T follicular helper cell (primary cell): ENCODE measurements around the gene PROP1.
"Not testable (repeated sequence)": the region's sequence is repeated elsewhere in the genome, so short reads cannot be mapped to it uniquely, and the experiment has no call there.

Source experiments
- DNase-seq: peaks from one replicate; pipeline ENCODE4 v3.0.0-alpha.2; 2020; ENCODE audit warnings: low read depth
- total RNA-seq, 2 experiments: gene quantifications; one replicate each; lab custom pipeline; 2026; lab: John Stamatoyannopoulos, UW

PROP1 gene
- 0 reads per million in 2 experiments for total RNA-seq

GRCh38 chr5:177995691-177996595, at the start of gene PROP1:
Gene PROP1, minus strand, starts transcription at chr5:177996242. Its CDS starts 309 bp downstream, at chr5:177995933.
- DNase-seq: no peak

GRCh38 chr5:178019379-178020030, 23.5 kb upstream of the PROP1 start:
- not testable (repeated sequence) for DNase-seq

- DNase-seq: not testable (repeated sequence)
Observed at GRCh38 chr5:178012758-178013157, 16.7 kb upstream of the PROP1 start.

GRCh38 chr5:178011816-178012554, 15.9 kb upstream of the PROP1 start:
- not testable (repeated sequence) for DNase-seq

- DNase-seq: not testable (repeated sequence)
Observed at GRCh38 chr5:178007272-178007671, 11.2 kb upstream of the PROP1 start.

GRCh38 chr5:178006536-178007231, 10.6 kb upstream of the PROP1 start:
- DNase-seq: peak; percentile 14

GRCh38 chr5:178006181-178006535, 10.1 kb upstream of the PROP1 start:
- not testable (repeated sequence) for DNase-seq

GRCh38 chr5:177997846-177998245, 1.8 kb upstream of the PROP1 start:
- DNase-seq: no peak

GRCh38 chr5:177997319-177997670, 1.3 kb upstream of the PROP1 start:
- no peak for DNase-seq

- no peak for DNase-seq
Observed at GRCh38 chr5:177996660-177997318, 747 bp upstream of the PROP1 start.

- no peak for DNase-seq
Observed at GRCh38 chr5:177994561-177995190, 1.4 kb downstream of the PROP1 start.

- no peak for DNase-seq
Observed at GRCh38 chr5:177994063-177994462, 2.0 kb downstream of the PROP1 start.

GRCh38 chr5:177992466-177992865, 3.6 kb downstream of the PROP1 start:
- no peak for DNase-seq

- no peak for DNase-seq
Observed at GRCh38 chr5:177988989-177989625, 6.9 kb downstream of the PROP1 start.

GRCh38 chr5:177987326-177987725, 8.7 kb downstream of the PROP1 start:
- no peak for DNase-seq

GRCh38 chr5:177985430-177986040, 10.5 kb downstream of the PROP1 start:
- DNase-seq: no peak

- no peak for DNase-seq
Observed at GRCh38 chr5:177984584-177985206, 11.3 kb downstream of the PROP1 start.

GRCh38 chr5:177983763-177984583, 12.1 kb downstream of the PROP1 start:
- no peak for DNase-seq

GRCh38 chr5:177982956-177983355, 13.1 kb downstream of the PROP1 start:
- no peak for DNase-seq
